ENCODE results near the gene CDK19.
"Not testable (repeated sequence)": the region's sequence is repeated elsewhere in the genome, so short reads cannot be mapped to it uniquely, and the experiment has no call there.

Gene CDK19

DNA sequence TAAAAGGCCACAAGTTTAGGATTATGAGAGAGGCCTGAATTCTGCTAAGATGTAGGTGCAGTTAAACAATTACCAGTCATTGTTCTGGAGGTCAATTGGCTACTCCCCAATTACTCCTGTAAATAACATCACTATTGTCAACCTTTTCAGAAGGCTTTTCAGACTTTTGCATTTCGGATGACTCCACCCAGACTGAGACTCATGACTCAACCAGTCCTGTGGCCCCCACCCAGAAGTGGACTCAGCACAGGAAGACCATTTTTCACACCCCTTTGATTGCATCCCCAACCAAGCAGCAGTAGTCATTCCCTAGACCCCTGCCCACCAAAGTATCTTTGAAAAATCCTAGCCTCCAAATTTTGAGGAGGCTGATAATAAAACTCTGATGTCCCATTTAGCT, 199.5 kb downstream of the CDK19 start:
- no peak for DNase-seq

GRCh38 chr6:110614586-110614985, 200.7 kb downstream of the CDK19 start:
- DNase-seq, result no peak

DNA sequence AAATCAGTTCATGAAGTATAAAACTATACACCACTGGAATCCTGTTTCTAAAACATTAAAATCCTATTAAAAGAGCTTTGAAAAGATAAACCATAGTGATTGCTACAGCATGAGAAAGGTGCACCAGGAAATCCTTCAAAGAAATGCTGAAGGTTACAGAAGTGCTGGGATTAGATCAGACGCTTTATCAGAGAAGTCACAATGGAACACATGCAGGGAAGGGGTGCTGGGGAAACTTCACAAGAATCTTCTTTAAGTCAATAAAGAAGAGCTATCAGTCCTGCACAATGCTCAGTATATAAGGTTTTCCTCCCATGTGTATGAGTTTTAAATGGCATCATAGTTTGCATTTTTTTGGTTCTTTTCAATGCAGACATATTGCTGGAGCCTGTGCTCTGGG, 201.2 kb downstream of the CDK19 start:
- no peak for DNase-seq

- DNase-seq, result no peak
Observed at GRCh38 chr6:110613356-110613755, 201.9 kb downstream of the CDK19 start.

DNA sequence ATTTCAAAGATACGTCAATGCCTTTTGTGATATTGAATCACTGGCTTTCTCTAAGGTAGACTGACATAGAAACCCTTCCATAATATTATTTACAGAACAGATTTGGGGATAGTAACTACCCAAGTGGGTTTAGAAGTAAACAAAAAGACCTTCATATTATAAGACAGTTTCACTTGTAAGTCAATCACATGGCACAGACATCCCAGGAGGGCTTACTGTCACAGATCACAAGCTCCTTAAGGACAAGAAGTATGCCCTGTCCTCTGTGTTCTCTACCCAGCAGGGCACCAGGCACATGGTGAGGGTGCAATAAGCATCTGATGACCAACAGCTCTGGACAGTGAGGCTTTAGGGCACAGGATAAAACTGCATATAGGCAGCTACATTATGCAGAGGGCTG, 203.0 kb downstream of the CDK19 start:
- no peak for DNase-seq

- no peak for DNase-seq
Observed at GRCh38 chr6:110609101-110609500, 206.2 kb downstream of the CDK19 start.

DNA sequence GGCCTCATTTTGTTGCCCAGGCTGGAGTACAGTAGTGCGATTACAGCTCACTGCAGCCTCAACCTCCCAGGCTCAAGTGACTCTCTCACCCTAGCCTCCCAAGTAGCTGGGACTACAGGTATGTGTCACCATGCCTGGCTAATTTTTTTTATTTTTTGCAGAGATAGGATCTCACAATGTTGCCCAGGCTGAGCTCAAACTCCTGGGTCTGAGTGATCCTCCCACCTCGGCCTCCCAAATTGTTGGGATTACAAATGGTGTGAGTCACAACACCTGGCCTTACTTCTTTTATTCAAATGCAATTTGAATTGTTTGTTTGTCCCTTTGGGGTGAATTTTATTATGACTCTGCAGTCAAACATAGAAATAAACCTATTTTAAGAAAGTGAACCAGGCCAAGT, 207.1 kb downstream of the CDK19 start:
- DNase-seq, result no peak

DNA sequence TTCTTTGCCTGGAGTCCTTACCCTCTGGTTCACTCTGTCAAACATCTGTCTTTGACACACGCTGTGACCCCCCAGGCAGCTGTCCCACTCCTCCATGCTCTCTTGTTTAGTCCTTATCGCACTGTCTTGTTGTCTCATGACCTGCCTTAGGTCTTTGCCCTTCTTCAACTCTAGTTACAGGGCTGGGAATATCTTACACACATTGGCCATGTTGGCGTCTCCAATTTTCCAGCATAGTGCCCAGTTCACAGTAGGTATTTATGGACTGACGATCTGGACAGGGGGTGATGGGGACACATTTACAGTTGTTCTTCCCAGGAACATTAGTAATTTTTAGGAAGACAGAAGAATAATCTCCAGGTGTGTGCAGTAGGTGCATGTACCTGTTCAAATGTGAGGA, 209.1 kb downstream of the CDK19 start:
- DNase-seq, result no peak

- not testable (repeated sequence) for DNase-seq
Observed at GRCh38 chr6:110600640-110601039, 214.6 kb downstream of the CDK19 start.

- DNase-seq, result no peak
Observed at GRCh38 chr6:110597761-110598160, 217.5 kb downstream of the CDK19 start.

DNA sequence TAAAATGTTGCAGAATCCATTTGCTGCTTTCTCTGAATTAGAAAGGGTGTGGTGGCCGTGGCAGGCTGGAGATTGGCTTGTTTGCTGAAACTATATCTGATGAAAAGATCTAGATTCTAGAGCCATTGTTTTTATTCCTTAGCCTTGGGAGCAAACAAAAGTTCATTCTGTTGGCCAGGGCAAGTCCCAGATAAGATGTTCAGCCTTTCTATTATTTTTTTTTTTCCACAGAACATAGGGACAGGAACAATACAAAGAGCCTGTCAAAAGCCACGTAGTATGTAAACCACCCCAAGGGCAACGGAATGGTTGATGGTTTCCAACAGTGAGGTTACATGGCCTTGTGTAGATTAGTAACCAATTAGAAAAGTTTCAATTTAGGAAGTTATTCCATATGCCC, 218.9 kb downstream of the CDK19 start:
- DNase-seq, result no peak

GRCh38 chr6:110595112-110595511, 220.2 kb downstream of the CDK19 start:
- DNase-seq, result no peak

- no peak for DNase-seq
Observed at GRCh38 chr6:110593637-110594036, 221.6 kb downstream of the CDK19 start.

DNA sequence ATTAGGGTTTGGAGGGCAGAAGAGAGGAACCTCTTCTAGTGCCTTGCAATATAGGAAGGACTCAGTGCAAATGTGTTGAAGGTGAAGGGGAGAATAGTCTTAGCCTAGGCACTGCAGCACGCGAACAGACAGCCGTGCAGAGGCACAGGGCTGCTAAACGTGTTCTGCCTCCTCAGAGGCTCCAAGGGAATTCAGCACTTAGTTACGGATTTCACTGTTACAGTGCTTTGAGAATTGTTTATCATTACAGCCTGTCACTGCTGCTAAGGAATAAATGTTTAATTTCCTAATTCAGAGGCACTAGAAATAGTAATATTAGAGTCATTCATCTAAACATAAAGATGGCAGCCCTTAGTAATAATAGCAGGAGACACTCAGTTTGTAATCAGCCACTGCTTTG, 222.5 kb downstream of the CDK19 start:
- DNase-seq, result no peak

GRCh38 chr6:110590821-110591351, 224.4 kb downstream of the CDK19 start:
- DNase-seq, result no peak

DNA sequence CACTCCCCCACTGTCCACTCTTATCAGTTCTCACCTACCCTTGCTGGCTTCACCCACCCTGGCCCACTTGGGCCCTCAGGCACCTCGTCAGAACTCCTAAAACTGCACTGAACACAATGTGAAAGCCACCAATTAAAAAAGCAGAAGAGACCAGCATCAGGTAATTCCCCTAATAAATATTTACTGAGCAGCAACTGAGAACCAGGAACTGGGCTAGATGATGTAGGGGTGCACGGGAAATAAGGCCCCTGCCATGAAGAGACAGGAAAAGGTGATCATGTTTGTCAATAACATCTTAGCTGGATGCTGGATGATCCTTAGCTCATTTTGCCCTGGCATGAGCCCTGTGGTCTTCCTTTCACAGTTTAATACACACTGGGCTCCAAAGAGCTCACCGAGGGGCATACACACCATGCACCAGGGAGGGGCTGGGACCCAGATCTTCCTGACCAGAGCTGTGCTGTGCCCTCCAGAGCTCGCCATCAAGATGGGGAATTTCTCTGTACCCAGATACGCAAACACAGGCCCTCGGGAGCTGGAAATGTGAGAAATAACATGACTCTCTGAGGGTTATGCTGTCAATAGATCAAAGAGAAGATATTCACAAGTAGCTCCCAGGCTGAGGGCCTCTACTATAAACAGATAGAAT, 225.3 kb downstream of the CDK19 start:
- DNase-seq, result no peak

- DNase-seq, result no peak
Observed at GRCh38 chr6:110587328-110587727, 227.9 kb downstream of the CDK19 start.

DNA sequence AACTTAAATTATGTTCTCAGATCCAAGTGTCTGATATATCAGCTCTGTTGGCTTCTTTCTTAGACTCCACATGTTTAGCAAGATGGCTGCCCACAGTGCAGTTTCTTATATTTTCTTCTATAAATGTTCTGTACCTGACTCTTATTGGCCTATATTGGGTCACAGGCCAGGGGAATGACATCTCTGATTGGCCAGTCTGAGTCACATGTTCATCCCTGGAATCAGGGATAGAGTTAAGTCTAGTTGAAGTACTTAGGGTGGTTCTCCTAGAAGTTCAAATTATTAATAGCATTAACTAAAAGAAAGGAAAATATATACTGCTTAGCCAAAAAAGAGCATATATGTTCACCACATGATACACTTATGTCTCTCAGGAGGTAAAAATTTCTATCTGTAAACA, 233.6 kb downstream of the CDK19 start:
- no peak for DNase-seq

DNA sequence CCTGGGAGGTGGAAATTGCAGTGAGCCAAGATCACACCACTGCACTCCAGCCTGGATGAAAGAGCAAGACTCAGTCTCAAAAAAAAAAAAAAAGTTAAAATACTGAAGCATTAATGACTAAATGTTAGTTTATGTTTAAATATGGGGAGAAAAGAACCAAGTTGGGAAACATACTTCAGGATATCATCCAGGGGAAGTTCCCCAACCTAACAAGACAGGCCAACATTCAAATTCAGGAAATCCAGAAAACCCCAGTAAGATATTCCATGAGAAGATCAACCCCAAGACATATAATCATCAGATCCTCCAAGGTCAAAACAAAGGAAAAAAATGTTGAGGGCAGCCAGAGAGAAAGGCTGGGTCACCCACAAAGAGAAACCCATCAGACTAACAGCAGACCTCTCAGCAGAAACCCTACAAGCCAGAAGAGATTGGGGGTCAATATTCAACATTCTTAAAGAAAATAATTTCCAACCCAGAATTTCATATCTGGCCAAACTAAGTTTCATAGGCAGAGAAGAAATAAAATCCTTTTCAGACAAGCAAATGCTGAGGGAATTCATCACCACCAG, 237.6 kb downstream of the CDK19 start:
- not testable (repeated sequence) for DNase-seq

DNA sequence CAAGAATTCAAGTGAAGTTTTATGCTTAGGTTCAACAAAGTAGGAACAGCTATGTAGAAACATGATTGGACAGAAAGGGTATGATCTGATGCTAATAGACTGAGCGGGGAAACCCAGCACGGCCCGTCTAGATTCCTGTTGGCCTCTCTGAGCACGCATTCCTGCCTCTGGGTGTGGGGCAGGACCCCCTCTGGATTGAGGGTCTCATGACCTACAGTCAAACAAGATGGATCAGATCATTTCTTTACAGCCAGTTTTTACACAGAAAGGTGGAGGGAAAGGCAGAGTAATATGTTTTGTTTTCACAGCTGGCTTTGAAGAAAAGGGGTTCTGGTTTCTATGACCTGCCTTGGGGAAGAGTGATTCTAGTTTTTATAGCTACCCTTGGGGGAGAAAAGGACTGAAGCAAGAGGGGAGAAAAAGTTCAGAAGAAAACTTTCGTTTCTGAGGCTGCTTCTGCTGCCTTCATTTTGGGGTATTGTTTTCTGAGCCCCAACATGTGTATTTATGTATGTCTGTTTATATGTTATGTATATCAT, 239.3 kb downstream of the CDK19 start:
- DNase-seq, result no peak

- DNase-seq, result no peak
Observed at GRCh38 chr6:110574817-110575216, 240.5 kb downstream of the CDK19 start.

DNA sequence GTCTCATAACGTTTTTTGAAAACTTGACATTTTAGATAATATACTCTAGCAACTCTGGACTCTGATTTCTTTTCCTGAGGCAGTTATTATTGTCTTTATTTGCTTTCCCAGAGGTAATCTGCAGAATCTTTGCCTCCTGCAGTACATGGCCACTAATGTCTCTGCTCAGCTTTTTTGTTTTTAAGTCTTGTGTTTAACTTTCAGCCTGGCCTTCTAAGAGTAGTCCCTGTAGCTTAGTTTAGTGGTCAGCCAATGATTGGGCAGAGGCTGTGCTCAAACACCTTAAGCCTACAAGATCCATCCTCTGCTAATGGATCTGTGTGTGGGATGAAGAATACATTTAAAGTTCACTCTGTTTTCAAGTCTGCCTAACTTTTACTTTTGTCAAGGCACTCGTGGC, 241.7 kb downstream of the CDK19 start:
- DNase-seq, result no peak

DNA sequence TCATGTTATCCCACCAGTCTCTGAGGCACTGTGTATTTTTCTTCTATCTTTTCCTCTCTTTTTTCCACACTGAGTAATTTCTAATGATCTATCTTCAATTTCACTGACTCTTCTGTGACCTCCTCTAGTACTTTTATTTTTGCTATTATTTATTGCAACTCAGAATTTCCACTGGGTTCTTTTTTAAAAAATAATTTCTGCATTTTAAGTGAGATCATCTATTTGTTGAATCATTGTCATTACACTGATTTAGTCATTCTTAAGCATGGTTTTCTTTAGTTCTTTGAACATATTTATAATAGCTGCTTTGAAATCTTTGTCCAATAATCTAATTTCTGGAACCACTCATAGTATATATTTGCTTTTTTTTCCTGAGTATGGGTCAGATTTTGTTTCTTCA, 242.1 kb downstream of the CDK19 start:
- no peak for DNase-seq

DNA sequence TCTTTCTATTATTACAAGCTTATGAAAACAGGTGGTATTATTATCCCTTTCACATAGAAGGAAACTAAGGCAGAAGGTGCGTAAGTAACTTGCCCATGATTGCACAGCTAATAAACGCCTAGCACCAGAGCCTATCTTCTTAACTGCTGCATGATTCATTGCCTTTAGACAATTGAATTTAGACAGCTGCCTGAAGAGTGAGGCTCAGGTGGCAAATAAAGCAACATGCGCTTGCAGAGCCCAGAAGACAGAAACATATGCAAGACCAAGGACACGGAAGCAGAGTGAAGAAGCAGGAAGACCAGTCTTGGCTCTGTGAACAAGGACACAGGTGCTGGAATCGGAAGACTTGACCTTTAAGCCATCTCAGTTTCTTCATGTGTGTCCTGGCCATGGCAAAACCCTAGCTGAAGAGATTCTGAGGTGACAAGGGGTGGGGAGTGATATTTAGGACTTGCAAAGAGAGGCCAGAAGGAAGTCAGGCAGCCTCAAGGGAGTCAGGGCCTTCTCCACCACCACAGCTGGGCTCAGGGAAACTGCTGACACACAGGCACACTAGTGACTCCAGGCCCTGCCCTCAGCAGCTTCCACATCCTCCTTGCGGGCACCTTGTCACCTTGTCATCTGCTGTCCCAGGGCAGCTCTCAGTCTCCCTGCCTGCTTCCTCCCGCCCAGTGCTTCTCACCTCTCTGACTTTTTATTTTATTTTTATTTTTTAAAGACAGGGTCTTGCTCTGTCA, 247.1 kb downstream of the CDK19 start:
- DNase-seq, result no peak
